Measurements from ENCODE around the gene TUBGCP5. TPM values are rescaled to one million over a fixed set of nuclear protein-coding genes. Genes with fewer than 3 reads are reported as not detected.

The TUBGCP5 gene
- total and polyA plus RNA-seq, 10 of the 15 experiments (the other 5 are each of a cell fraction or from before 2014, with no cell fraction given): 6.4 to 29.2 (median 20.2) TPM

DNA sequence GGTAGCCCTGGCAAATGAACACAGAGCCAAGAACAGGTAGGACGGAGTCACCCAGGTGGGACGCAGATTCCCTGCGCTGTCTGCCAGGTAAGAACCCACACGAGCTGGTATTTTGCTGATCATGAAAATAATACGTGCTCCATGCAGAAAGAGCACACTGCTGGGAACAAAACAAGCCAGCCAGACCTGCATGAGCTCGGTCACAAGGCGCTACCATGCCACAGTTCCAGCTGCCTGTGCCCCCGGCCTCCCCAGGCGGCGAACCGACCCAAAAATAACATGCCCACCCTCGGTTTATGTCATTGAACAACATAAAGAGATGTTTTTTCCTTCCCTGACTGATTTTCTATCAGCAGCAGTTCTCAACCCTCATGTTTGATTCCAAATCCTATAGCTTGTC lies 85.0 kb downstream of the TUBGCP5 start (continued):
- TF ChIP-seq, protein P1, sequence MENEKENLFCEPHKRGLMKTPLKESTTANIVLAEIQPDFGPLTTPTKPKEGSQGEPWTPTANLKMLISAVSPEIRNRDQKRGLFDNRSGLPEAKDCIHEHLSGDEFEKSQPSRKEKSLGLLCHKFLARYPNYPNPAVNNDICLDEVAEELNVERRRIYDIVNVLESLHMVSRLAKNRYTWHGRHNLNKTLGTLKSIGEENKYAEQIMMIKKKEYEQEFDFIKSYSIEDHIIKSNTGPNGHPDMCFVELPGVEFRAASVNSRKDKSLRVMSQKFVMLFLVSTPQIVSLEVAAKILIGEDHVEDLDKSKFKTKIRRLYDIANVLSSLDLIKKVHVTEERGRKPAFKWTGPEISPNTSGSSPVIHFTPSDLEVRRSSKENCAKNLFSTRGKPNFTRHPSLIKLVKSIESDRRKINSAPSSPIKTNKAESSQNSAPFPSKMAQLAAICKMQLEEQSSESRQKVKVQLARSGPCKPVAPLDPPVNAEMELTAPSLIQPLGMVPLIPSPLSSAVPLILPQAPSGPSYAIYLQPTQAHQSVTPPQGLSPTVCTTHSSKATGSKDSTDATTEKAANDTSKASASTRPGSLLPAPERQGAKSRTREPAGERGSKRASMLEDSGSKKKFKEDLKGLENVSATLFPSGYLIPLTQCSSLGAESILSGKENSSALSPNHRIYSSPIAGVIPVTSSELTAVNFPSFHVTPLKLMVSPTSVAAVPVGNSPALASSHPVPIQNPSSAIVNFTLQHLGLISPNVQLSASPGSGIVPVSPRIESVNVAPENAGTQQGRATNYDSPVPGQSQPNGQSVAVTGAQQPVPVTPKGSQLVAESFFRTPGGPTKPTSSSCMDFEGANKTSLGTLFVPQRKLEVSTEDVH (IDR thresholded peaks at IDR 0.05; ENCODE audit: low read depth, partially characterized antibody): no peak
- TF ChIP-seq HDAC6 (IDR thresholded peaks at IDR 0.05; ENCODE audit: unreplicated experiment) (no peak), PBX3 (IDR thresholded peaks at IDR 0.05; ENCODE audit: insufficient replicate concordance, low read depth, low read length) (no peak), SIX5 (IDR thresholded peaks at IDR 0.05; ENCODE audit: low read depth, low read length, severe bottlenecking) (no peak), SREBF1 (IDR thresholded peaks at IDR 0.05; ENCODE audit: low read length) (no peak)
- TF ChIP-seq, protein P2, sequence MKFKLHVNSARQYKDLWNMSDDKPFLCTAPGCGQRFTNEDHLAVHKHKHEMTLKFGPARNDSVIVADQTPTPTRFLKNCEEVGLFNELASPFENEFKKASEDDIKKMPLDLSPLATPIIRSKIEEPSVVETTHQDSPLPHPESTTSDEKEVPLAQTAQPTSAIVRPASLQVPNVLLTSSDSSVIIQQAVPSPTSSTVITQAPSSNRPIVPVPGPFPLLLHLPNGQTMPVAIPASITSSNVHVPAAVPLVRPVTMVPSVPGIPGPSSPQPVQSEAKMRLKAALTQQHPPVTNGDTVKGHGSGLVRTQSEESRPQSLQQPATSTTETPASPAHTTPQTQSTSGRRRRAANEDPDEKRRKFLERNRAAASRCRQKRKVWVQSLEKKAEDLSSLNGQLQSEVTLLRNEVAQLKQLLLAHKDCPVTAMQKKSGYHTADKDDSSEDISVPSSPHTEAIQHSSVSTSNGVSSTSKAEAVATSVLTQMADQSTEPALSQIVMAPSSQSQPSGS (IDR thresholded peaks at IDR 0.05; ENCODE audit: low read length): no peak
